HEK293 (cell line): Measurements from ENCODE around the gene SORT1.

ENCODE experiments used
- CTCF ChIP-seq: fragments of 450-650 bp; formaldehyde crosslinking; IDR thresholded peaks from 2 replicates; pipeline ENCODE4 v1.5.1; 2016; ENCODE audit warnings: missing biosample characterization, missing genetic modification characterization
- ZBTB44 ChIP-seq: fragments of 450-650 bp; IDR thresholded peaks from 2 replicates; pipeline ENCODE4 v1.5.1; 2018; ENCODE audit warnings: missing biosample characterization, mild to moderate bottlenecking, missing genetic modification characterization
- ZNF24 ChIP-seq: fragments of 450-650 bp; formaldehyde crosslinking; IDR thresholded peaks from 2 replicates; pipeline ENCODE4 v1.5.1; 2016; ENCODE audit warnings: missing biosample characterization, missing genetic modification characterization
- ZNF280D ChIP-seq: fragments of 450-650 bp; formaldehyde crosslinking; IDR thresholded peaks from 2 replicates; pipeline ENCODE4 v1.5.1; 2016; ENCODE audit warnings: missing biosample characterization, missing genetic modification characterization
- ZNF510 ChIP-seq: fragments of 450-650 bp; formaldehyde crosslinking; IDR thresholded peaks from 2 replicates; pipeline ENCODE4 v1.5.1; 2018; ENCODE audit warnings: mild to moderate bottlenecking, missing genetic modification characterization, missing biosample characterization; ENCODE audit not compliant: insufficient replicate concordance
- TF ChIP-seq, protein P1 (sequence below): fragments of 450-650 bp; formaldehyde crosslinking; IDR thresholded peaks from 2 replicates; pipeline ENCODE4 v1.5.1; 2016; ENCODE audit warnings: missing biosample characterization, missing genetic modification characterization
- TF ChIP-seq, protein P2 (sequence below): fragments of 450-650 bp; formaldehyde crosslinking; IDR thresholded peaks from 2 replicates; pipeline ENCODE4 v1.5.1; 2016; ENCODE audit warnings: missing biosample characterization, missing genetic modification characterization

DNA sequence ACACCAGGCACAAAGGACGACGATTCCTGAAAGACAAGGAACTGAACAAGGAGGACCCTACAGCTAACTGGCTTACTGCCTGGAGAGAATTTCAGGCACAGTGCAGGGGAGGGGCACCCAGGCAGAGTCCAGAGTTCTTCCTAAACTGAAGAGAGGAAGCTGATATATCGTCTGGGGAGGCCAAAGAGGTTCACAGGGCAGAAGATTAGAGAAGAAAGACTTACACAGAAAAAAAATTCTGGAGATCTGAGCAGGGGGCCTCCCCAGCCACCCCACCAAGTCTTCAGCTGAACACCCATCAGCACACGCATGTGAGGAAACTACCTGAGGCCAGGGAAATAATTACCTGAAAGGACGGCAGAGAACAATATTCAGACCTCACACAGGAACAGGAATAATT lies 24.6 kb downstream of the SORT1 start:
- TF ChIP-seq, protein P1, sequence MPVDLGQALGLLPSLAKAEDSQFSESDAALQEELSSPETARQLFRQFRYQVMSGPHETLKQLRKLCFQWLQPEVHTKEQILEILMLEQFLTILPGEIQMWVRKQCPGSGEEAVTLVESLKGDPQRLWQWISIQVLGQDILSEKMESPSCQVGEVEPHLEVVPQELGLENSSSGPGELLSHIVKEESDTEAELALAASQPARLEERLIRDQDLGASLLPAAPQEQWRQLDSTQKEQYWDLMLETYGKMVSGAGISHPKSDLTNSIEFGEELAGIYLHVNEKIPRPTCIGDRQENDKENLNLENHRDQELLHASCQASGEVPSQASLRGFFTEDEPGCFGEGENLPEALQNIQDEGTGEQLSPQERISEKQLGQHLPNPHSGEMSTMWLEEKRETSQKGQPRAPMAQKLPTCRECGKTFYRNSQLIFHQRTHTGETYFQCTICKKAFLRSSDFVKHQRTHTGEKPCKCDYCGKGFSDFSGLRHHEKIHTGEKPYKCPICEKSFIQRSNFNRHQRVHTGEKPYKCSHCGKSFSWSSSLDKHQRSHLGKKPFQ (tag by site-specific recombination), result no peak
- TF ChIP-seq, protein P2, sequence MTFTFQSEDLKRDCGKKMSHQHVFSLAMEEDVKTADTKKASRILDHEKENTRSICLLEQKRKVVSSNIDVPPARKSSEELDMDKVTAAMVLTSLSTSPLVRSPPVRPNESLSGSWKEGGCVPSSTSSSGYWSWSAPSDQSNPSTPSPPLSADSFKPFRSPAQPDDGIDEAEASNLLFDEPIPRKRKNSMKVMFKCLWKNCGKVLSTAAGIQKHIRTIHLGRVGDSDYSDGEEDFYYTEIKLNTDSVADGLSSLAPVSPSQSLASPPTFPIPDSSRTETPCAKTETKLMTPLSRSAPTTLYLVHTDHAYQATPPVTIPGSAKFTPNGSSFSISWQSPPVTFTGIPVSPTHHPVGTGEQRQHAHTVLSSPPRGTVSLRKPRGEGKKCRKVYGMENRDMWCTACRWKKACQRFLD (tag by site-specific recombination), result no peak
- TF ChIP-seq CTCF (tag by site-specific recombination), result no peak
- no peak for TF ChIP-seq ZNF280D
- TF ChIP-seq ZNF24 (tag by site-specific recombination), result no peak
- no peak for TF ChIP-seq ZNF510
- no peak for TF ChIP-seq ZBTB44 (tag by site-specific recombination)
